ENCODE data around the gene RAVER2. TPM values are rescaled to one million over a fixed set of nuclear protein-coding genes. Genes with fewer than 3 reads are reported as not detected.

The RAVER2 gene
- total and polyA plus RNA-seq, 2 experiments from 2014 or later: 10.8 to 24.0 TPM

DNA sequence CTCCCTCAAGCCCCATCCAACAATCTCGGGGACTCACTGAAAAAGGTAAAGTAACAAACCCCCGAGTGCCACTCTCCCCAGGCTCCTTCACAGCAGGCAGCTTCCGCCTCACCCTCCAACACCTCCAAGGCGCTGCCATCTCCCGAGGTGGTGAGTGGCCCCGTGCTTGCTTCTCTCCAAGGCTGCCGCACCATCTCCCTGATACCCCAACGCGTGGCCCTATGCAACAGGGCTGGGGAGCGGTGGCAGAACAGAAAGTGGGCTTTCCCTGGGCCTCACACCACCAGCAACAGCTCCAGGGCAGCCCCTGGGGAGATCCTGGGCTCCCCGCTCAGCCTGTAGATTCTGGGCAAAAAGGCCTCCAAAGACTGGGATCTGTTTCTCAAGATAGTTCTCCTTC lies 105.1 kb downstream of the RAVER2 start:
- no peaks in the 10 kb centered on the region for H3K36me3 ChIP-seq
- H3K9me3 ChIP-seq (ENCODE audit: low read depth): no peaks in the 10 kb centered on the region

DNA sequence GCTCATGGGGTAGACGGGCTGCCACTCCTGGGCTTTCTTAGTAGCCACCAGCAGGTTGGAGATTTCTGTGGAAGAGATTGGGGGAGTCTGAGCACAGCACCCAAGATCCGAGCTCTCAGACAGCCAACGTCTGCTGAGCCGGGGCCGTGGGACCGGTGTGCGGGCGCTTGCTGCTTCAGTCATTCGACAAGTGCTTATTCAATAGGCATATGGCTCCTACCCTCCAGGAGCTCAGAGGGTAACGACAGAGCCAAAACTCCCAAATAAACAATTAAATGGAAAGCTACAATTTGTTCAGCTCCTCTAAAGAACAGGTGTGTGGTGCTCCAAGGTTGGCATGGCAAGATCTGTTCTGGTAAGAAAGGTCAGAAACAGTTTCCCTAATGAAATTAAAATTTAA lies 106.0 kb downstream of the RAVER2 start:
- H3K9me3 ChIP-seq (ENCODE audit: low read depth): no peaks in the 10 kb centered on the region
- TF ChIP-seq, protein P1, sequence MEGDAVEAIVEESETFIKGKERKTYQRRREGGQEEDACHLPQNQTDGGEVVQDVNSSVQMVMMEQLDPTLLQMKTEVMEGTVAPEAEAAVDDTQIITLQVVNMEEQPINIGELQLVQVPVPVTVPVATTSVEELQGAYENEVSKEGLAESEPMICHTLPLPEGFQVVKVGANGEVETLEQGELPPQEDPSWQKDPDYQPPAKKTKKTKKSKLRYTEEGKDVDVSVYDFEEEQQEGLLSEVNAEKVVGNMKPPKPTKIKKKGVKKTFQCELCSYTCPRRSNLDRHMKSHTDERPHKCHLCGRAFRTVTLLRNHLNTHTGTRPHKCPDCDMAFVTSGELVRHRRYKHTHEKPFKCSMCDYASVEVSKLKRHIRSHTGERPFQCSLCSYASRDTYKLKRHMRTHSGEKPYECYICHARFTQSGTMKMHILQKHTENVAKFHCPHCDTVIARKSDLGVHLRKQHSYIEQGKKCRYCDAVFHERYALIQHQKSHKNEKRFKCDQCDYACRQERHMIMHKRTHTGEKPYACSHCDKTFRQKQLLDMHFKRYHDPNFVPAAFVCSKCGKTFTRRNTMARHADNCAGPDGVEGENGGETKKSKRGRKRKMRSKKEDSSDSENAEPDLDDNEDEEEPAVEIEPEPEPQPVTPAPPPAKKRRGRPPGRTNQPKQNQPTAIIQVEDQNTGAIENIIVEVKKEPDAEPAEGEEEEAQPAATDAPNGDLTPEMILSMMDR (IDR thresholded peaks at IDR 0.05; ENCODE audit: low read depth, low read length): no peak
- H3K27me3 ChIP-seq: no peaks in the 10 kb centered on the region
- no peaks in the 10 kb centered on the region for H3K4me1 ChIP-seq (ENCODE audit: low read depth)
- DNase-seq (ENCODE audit: low read depth in 1 of 2, low spot score in 1 of 2): no peak
- H3K36me3 ChIP-seq: no peaks in the 10 kb centered on the region
- H3K27ac ChIP-seq: no peak overlapping the region
- no peak overlapping the region for H3K4me3 ChIP-seq

More for the DNA sequence above, 105.1 kb downstream of the RAVER2 start:
- no peaks in the 10 kb centered on the region for H3K27me3 ChIP-seq
- H3K4me3 ChIP-seq: no peak overlapping the region
- TF ChIP-seq, protein P1 (IDR thresholded peaks at IDR 0.05; ENCODE audit: low read depth, low read length): no peak
- H3K4me1 ChIP-seq (ENCODE audit: low read depth): no peaks in the 10 kb centered on the region
- no peak overlapping the region for H3K27ac ChIP-seq
- no peak for DNase-seq (ENCODE audit: low read depth in 1 of 2, low spot score in 1 of 2)

DNA sequence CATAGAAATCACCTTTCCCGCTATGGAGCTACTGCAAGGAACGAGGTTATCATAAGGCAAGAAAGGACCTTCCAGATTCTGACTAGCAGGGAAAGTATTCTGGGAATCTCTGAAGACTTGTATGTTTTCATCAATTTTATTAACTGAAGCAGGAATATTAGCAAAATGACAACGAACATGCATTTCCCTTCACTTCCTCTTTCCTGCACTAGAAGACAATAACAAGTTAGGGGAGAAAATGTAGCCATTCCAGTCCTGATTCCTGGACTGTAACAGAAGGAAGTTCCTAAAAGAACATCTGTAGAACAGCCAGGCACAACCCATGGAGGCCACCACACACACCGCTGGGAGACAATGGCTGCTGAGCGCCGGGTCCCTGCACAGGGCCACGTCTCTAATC lies 106.8 kb downstream of the RAVER2 start:
- Histone ChIP-seq H3K9me3 (ENCODE audit: low read depth) (no peaks in the 10 kb centered on the region), H3K4me3 (no peak overlapping the region), H3K36me3 (no peaks in the 10 kb centered on the region), H3K4me1 (ENCODE audit: low read depth) (no peaks in the 10 kb centered on the region), H3K27me3 (no peaks in the 10 kb centered on the region), H3K27ac (no peak overlapping the region)
- TF ChIP-seq, protein P1 (IDR thresholded peaks at IDR 0.05; ENCODE audit: low read depth, low read length): no peak
- no peak for DNase-seq (ENCODE audit: low read depth in 1 of 2, low spot score in 1 of 2)

DNA sequence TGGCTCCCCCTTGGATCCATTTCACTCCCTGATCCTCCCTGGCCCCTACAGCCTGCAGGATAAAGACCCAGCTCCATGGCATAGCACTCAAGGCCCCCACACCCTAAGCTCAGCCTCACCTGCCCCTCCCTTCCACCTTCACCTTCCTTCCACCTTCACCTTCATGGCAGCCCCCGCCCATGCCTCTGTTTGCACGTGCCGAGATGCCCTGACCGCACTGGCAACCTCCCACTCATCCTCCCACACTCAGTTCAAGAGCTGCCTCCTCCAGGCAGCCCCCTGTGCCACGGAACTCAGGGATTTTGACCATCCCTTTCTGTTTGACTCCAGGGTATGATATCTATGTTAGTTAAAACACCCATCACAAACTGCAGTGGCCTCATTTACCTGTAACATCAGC lies 109.8 kb downstream of the RAVER2 start:
- Histone ChIP-seq H3K27ac (no peak overlapping the region), H3K9me3 (ENCODE audit: low read depth) (no peaks in the 10 kb centered on the region), H3K36me3 (peaks cover 12% of the 10 kb centered on the region), H3K4me1 (ENCODE audit: low read depth) (no peaks in the 10 kb centered on the region), H3K4me3 (no peak overlapping the region), H3K27me3 (no peaks in the 10 kb centered on the region)
- TF ChIP-seq, protein P1 (IDR thresholded peaks at IDR 0.05; ENCODE audit: low read depth, low read length): no peak
- DNase-seq (ENCODE audit: low read depth in 1 of 2, low spot score in 1 of 2): no peak

DNA sequence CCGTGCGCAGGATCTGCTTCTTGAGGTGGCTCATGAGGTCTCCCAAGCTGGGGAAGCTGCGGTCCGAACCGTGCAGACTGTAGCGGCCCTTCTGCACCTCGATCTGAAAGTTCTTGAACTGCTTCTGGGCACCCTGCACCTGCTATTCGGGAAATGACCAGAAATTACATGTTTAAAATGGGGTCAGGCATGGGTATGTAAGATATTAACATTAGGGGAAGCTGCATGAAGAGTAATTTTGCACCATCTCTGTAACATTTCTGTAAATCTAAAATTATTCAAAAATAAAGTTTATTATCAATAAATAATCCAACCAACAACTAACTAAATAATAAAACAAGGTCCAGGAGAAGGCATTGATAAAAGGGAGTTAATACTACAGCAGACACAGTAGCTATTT lies 110.7 kb downstream of the RAVER2 start:
- TF ChIP-seq, protein P1 (IDR thresholded peaks at IDR 0.05; ENCODE audit: low read depth, low read length): no peak
- H3K4me3 ChIP-seq: no peak overlapping the region
- no peak for DNase-seq (ENCODE audit: low read depth in 1 of 2, low spot score in 1 of 2)
- no peaks in the 10 kb centered on the region for H3K27me3 ChIP-seq
- H3K4me1 ChIP-seq (ENCODE audit: low read depth): no peaks in the 10 kb centered on the region
- no peaks in the 10 kb centered on the region for H3K9me3 ChIP-seq (ENCODE audit: low read depth)
- H3K27ac ChIP-seq: no peak overlapping the region
- peaks cover 15% of the 10 kb centered on the region for H3K36me3 ChIP-seq

DNA sequence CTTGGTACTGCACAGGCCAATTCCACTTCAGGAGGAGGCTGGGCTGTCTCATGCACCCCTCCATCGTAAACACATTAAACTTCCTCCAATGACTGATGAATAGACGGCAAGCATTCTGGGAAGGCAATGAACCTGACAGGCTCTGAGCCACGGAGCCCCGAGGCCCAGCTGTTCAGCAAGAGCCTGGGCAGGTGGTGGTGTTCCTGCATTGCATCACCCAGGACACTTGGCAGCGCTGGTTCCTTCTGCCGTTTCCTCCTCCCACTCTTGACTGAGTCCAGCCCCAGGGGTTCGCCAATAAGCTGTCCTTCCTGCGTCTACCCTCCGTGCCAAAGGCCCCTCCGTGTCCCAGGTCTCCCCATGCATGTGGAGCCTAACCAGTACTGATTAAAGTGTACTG lies 111.7 kb downstream of the RAVER2 start:
- no peak overlapping the region for H3K27ac ChIP-seq
- no peaks in the 10 kb centered on the region for H3K9me3 ChIP-seq (ENCODE audit: low read depth)
- peaks cover 15% of the 10 kb centered on the region for H3K36me3 ChIP-seq
- H3K4me1 ChIP-seq (ENCODE audit: low read depth): no peaks in the 10 kb centered on the region
- no peak overlapping the region for H3K4me3 ChIP-seq
- no peaks in the 10 kb centered on the region for H3K27me3 ChIP-seq
- DNase-seq (ENCODE audit: low read depth in 1 of 2, low spot score in 1 of 2): peak in 1 of 2 donors; percentile 32
- TF ChIP-seq, protein P1 (IDR thresholded peaks at IDR 0.05; ENCODE audit: low read depth, low read length): no peak

All from cardiac muscle cell (in vitro differentiated cells and primary cell).